OCI-LY3 (cell line): Measurements from ENCODE around the gene SLC22A4.

Experiments
- CTCF ChIP-seq: fragments of 200-600, 300-600 bp; sonication (generic); IDR thresholded peaks from 2 replicates; pipeline ENCODE4 v1.5.1; 2014; ENCODE audit warnings: antibody characterized with exemption, low read length, low read depth
- EZH2phosphoT487 ChIP-seq: fragments of 200-600 bp; shearing (Covaris generic); IDR thresholded peaks from 2 replicates; pipeline ENCODE4 v1.6.1; 2018; ENCODE audit warnings: antibody characterized with exemption, mixed run types, low read depth

- TF ChIP-seq CTCF (no peak), EZH2phosphoT487 (no peak)
These were observed 40.6 kb downstream of the SLC22A4 start for GRCh38 chr5:132334812-132335211.
